Type B pancreatic cell (in vitro differentiated cells): ENCODE data around the gene CREBBP. TPM values are rescaled to one million over a fixed set of nuclear protein-coding genes. Genes with fewer than 3 reads are reported as not detected.

ENCODE experiments used
- DNase-seq: peaks from one replicate; pipeline ENCODE4 v3.0.0; 2021; ENCODE audit warnings: mixed read lengths; ENCODE audit not compliant: unreplicated experiment; ENCODE audit errors: extremely low spot score
- H3K27ac Mint-ChIP-seq: 2 replicates; pipeline ENCODE4 v1.8.0; 2021; ENCODE audit warnings: mild to moderate bottlenecking, mixed read lengths
- H3K27me3 Mint-ChIP-seq: 2 replicates; pipeline ENCODE4 v1.8.0; 2021; ENCODE audit warnings: mixed read lengths
- H3K36me3 Mint-ChIP-seq: 2 replicates; pipeline ENCODE4 v1.8.0; 2021; ENCODE audit warnings: mixed read lengths
- H3K4me1 Mint-ChIP-seq: one replicate; pipeline ENCODE4 v1.8.0; 2021; ENCODE audit warnings: mixed read lengths; ENCODE audit not compliant: unreplicated experiment
- H3K4me3 Mint-ChIP-seq: 2 replicates; pipeline ENCODE4 v1.8.0; 2021; ENCODE audit warnings: mild to moderate bottlenecking, mixed read lengths
- H3K9me3 Mint-ChIP-seq: 2 replicates; pipeline ENCODE4 v1.8.0; 2021; ENCODE audit warnings: mixed read lengths
- total RNA-seq: library from RNA; stranded (reverse); gene quantifications from 2 replicates; pipeline ENCODE4 v1.2.1, GENCODE V29; 2021; ENCODE audit warnings: low replicate concordance
- TF ChIP-seq, protein P1 (sequence below): fragments of 200-600 bp; sonication (generic); conservative IDR thresholded peaks from 2 replicates; pipeline ENCODE4 v1.5.0; 2021; ENCODE audit warnings: antibody characterized with exemption, mild to moderate bottlenecking

Gene CREBBP
- total RNA-seq, 1 donor from 2014 or later, result 93.6 TPM

DNA sequence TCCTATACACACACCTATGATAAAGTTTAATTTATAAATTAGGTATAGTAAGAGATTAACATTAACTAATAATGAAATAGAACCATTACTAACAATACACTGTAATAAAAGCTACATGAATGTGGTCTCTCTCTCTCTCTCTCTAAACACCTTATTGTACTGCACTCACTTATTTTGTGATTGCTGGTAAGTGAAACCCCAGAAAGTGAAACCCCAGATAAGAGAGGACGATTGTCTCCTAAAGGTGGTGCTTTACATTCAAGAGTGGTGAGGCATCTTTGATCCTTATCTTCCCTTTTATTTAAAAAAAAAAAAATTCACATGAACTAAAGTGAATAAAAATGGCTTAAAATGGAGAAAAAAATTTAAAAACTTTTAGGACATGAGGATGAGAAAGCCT lies 83.0 kb downstream of the CREBBP start:
- no peaks in the 10 kb centered on the region for H3K27me3 Mint-ChIP-seq
- DNase-seq, result no peak
- TF ChIP-seq, protein P1, sequence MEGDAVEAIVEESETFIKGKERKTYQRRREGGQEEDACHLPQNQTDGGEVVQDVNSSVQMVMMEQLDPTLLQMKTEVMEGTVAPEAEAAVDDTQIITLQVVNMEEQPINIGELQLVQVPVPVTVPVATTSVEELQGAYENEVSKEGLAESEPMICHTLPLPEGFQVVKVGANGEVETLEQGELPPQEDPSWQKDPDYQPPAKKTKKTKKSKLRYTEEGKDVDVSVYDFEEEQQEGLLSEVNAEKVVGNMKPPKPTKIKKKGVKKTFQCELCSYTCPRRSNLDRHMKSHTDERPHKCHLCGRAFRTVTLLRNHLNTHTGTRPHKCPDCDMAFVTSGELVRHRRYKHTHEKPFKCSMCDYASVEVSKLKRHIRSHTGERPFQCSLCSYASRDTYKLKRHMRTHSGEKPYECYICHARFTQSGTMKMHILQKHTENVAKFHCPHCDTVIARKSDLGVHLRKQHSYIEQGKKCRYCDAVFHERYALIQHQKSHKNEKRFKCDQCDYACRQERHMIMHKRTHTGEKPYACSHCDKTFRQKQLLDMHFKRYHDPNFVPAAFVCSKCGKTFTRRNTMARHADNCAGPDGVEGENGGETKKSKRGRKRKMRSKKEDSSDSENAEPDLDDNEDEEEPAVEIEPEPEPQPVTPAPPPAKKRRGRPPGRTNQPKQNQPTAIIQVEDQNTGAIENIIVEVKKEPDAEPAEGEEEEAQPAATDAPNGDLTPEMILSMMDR, result no peak
- no peaks in the 10 kb centered on the region for H3K9me3 Mint-ChIP-seq
- H3K4me3 Mint-ChIP-seq, result no peak overlapping the region
- no peak overlapping the region for H3K27ac Mint-ChIP-seq
- peaks cover 11% of the 10 kb centered on the region for H3K36me3 Mint-ChIP-seq
- H3K4me1 Mint-ChIP-seq, result peaks cover 32% of the 10 kb centered on the region

DNA sequence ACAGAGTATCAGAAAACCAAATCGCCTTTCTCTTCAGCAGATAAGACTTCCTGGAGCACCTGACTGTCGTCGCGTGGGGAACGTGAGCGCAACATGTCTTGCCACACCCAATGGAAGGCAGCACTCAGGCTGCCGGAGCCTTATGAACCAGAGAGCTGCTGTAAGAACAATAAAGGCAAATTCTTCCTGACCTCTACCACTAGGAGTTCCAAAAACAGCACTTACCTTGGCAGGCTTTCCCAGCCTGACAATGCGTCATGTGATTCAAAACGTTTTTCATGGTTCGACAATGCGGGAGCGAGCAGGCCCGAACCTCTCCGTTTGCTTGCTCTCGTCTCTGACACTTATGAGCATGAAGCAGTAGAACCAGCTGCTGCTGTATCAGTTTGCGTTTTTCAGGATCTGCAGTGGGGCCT lies 87.3 kb downstream of the CREBBP start:
- H3K27me3 Mint-ChIP-seq, result no peaks in the 10 kb centered on the region
- TF ChIP-seq, protein P1, result no peak
- H3K4me1 Mint-ChIP-seq, result peaks cover 25% of the 10 kb centered on the region
- peak overlapping the region; percentile 19 for H3K27ac Mint-ChIP-seq
- no peak for DNase-seq
- H3K4me3 Mint-ChIP-seq, result no peak overlapping the region
- peaks cover 12% of the 10 kb centered on the region for H3K36me3 Mint-ChIP-seq
- H3K9me3 Mint-ChIP-seq, result no peaks in the 10 kb centered on the region

DNA sequence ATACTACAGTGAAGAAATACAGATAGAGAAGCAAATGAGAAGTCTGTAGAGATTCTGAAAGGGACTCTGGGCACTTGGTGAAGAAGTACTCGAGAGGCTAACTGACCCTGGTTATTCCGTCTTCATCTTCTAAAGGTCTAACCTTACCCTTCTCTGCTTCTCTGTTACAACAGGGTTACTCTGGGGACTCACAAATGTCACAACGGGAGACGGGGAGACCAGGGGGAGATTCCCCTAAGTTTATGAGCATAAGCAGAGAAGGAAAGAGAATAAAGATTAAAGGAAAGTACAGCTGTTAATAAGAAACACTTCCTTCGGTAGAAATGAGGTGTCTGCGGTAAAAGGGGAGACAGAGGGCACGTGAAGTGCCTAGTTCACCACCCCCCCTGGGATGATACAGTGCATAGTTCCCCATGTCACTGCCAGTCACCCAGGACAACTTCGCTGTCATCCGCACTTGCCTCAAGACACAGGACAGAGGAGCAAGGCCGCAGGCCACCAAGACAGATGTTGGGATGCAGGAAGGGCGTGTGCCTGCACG lies 88.0 kb downstream of the CREBBP start:
- TF ChIP-seq, protein P1, result no peak
- H3K36me3 Mint-ChIP-seq, result peaks cover 12% of the 10 kb centered on the region
- no peak for DNase-seq
- peak overlapping the region; percentile 19 for H3K27ac Mint-ChIP-seq
- no peaks in the 10 kb centered on the region for H3K9me3 Mint-ChIP-seq
- H3K4me3 Mint-ChIP-seq, result no peak overlapping the region
- H3K4me1 Mint-ChIP-seq, result peaks cover 19% of the 10 kb centered on the region
- no peaks in the 10 kb centered on the region for H3K27me3 Mint-ChIP-seq

DNA sequence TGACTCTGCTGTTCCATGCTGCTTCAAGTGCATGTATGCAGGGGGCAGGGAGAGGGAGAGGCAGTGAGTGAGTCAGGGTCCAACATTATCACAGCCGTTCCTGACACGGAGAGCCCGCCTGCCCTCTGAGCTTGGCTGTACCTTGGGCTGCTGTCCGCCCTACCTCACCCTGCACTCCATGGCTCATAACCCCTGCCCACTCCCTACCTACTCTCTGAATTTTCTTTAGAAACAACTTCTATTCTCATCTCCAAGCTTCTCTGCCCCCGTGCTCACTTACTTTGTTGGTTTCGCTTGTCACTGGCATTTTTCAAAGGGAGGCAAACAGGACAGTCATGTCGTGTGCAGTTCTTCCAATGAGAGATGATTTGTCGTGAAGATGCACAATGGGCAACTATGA lies 88.8 kb downstream of the CREBBP start:
- H3K27ac Mint-ChIP-seq, result no peak overlapping the region
- peaks cover 14% of the 10 kb centered on the region for H3K4me1 Mint-ChIP-seq
- TF ChIP-seq, protein P1, result no peak
- peaks cover 12% of the 10 kb centered on the region for H3K36me3 Mint-ChIP-seq
- H3K9me3 Mint-ChIP-seq, result no peaks in the 10 kb centered on the region
- H3K27me3 Mint-ChIP-seq, result no peaks in the 10 kb centered on the region
- no peak overlapping the region for H3K4me3 Mint-ChIP-seq
- DNase-seq, result no peak

DNA sequence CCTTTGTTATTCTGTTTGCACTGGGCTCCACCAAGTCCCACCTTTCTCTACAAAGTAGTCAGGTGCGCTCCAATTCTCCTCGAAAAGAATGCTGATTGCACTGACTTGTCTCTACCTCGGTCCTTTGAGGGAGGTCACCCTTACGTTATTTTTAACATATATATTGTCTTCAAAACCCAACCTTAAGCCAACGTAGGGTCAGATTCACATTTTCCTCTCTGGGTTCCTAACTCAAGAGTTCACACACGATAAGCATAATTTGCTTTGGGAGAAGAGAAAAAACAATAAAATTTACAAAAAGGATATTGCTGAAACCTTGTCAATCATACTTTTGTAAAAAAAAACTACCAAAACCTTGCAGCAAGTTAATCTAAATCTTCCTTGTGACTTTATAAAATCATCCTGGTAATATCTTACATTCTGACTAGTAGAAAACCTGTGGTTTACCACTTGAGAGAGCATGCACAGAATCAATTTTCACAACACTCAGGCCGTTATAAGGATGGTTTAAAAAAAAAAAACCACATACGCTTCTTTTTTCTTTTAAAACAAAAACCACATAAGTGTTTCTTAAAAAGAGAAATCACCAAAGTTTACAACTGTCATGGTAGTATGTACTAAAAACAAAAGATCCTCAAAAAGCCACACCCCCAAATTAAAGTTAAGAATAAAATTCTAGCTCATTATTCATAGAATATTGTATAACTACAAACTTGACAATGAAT lies 91.0 kb downstream of the CREBBP start:
- Mint-ChIP-seq H3K4me3 (no peak overlapping the region), H3K27ac (no peak overlapping the region), H3K36me3 (peaks cover 15% of the 10 kb centered on the region), H3K27me3 (no peaks in the 10 kb centered on the region), H3K9me3 (no peaks in the 10 kb centered on the region), H3K4me1 (peaks cover 10% of the 10 kb centered on the region)
- DNase-seq, result no peak
- TF ChIP-seq, protein P1, result no peak
